ENCODE data around the gene MX2.

DNA sequence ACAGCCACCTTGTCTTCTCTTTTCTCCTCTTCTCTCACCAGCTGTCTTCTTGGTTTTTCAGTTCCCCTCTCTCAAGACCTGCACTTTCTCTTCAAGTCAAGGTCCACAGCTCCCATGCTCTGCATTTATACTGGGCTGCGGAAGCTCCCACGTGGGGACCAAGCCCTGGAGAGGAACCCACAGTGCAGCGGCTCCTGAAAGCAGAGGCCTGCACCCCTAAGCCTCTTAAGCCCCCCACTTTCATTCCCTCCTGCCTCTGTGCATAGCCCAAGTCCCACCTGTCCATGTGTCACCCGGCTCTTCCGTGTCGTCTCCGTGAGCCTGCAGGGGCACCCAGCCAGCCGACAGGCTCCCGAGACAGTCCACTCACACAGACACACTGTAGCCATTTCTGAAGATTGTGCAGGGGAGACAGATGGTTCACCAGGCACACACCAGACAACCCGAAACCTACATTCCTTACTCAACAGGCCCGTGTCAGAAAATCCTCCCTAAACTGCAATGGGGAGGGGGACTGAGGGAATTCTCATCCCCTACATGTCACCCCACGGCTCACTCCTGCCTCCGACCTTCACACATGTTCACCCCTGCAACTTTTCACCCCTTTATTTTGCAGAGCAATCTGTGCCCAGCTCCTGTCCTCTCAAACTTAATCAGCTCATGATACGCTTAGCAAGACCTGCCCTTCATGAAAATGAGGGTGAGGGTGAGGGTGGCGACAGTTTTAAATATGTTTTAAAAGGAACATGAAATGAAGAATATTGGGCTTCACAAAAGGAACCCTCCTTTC is 6.3 kb downstream of the MX2 start:
- TF ChIP-seq, protein P1, sequence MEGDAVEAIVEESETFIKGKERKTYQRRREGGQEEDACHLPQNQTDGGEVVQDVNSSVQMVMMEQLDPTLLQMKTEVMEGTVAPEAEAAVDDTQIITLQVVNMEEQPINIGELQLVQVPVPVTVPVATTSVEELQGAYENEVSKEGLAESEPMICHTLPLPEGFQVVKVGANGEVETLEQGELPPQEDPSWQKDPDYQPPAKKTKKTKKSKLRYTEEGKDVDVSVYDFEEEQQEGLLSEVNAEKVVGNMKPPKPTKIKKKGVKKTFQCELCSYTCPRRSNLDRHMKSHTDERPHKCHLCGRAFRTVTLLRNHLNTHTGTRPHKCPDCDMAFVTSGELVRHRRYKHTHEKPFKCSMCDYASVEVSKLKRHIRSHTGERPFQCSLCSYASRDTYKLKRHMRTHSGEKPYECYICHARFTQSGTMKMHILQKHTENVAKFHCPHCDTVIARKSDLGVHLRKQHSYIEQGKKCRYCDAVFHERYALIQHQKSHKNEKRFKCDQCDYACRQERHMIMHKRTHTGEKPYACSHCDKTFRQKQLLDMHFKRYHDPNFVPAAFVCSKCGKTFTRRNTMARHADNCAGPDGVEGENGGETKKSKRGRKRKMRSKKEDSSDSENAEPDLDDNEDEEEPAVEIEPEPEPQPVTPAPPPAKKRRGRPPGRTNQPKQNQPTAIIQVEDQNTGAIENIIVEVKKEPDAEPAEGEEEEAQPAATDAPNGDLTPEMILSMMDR (IDR thresholded peaks at IDR 0.05; ENCODE audit: low read depth, low read length, poor library complexity, severe bottlenecking) = no peak
- TF ChIP-seq EZH2phosphoT487 (IDR thresholded peaks at IDR 0.05; ENCODE audit: borderline replicate concordance, low read length) = no peak

All from DOHH2 (cell line).